Fibroblast of gingiva (primary cell): Measurements from ENCODE around the gene DAPK2.

Experiments used
- DNase-seq: peaks from one replicate; pipeline ENCODE4 v3.0.0-alpha.2; 2011; ENCODE audit warnings: low read depth

Gene DAPK2

GRCh38 chr15:63892794-63893441 is 153.4 kb downstream of the DAPK2 start:
- no peak for DNase-seq

- no peak for DNase-seq
Observed at GRCh38 chr15:63891768-63892133, 154.5 kb downstream of the DAPK2 start.

GRCh38 chr15:63891079-63891767 is 155.1 kb downstream of the DAPK2 start:
- DNase-seq = peak; percentile 58

GRCh38 chr15:63890617-63891016 is 155.7 kb downstream of the DAPK2 start:
- no peak for DNase-seq

GRCh38 chr15:63889831-63890230 is 156.5 kb downstream of the DAPK2 start:
- no peak for DNase-seq

GRCh38 chr15:63888823-63889222 is 157.5 kb downstream of the DAPK2 start:
- DNase-seq = no peak

- DNase-seq = no peak
Observed at GRCh38 chr15:63888146-63888545, 158.1 kb downstream of the DAPK2 start.

- DNase-seq = no peak
Observed at GRCh38 chr15:63887630-63888029, 158.7 kb downstream of the DAPK2 start.

GRCh38 chr15:63884953-63885352 is 161.3 kb downstream of the DAPK2 start:
- no peak for DNase-seq

- DNase-seq = no peak
Observed at GRCh38 chr15:63881431-63881830, 164.9 kb downstream of the DAPK2 start.

- no peak for DNase-seq
Observed at GRCh38 chr15:63880744-63881143, 165.5 kb downstream of the DAPK2 start.

GRCh38 chr15:63879995-63880394 is 166.3 kb downstream of the DAPK2 start:
- no peak for DNase-seq

- no peak for DNase-seq
Observed at GRCh38 chr15:63879211-63879610, 167.1 kb downstream of the DAPK2 start.

GRCh38 chr15:63877713-63878271 is 168.5 kb downstream of the DAPK2 start:
- no peak for DNase-seq

GRCh38 chr15:63876085-63876662 is 170.1 kb downstream of the DAPK2 start:
- DNase-seq = no peak

- no peak for DNase-seq
Observed at GRCh38 chr15:63874616-63875015, 171.7 kb downstream of the DAPK2 start.

GRCh38 chr15:63872759-63873510 is 173.3 kb downstream of the DAPK2 start:
- no peak for DNase-seq

- peak; percentile 67 for DNase-seq
Observed at GRCh38 chr15:63870487-63871209, 175.6 kb downstream of the DAPK2 start.

GRCh38 chr15:63870043-63870394 is 176.3 kb downstream of the DAPK2 start:
- DNase-seq = no peak

GRCh38 chr15:63869371-63870042 is 176.8 kb downstream of the DAPK2 start:
- no peak for DNase-seq

- DNase-seq = no peak
Observed at GRCh38 chr15:63864186-63864585, 182.1 kb downstream of the DAPK2 start.
